Measurements from ENCODE around the gene GRAMD1C. TPM values are rescaled to one million over a fixed set of nuclear protein-coding genes. Genes with fewer than 3 reads are reported as not detected.

GRAMD1C gene
- total and polyA plus RNA-seq, 2 of the 13 experiments (the other 11 are each of a cell fraction or from before 2014, with no cell fraction given), result 0.45 TPM; not detected in 1

GRCh38 chr3:113804661-113805060 is 33.9 kb upstream of the GRAMD1C start (continued):
- no peak for TF ChIP-seq ZBTB43 (CRISPR knock-in tag; conservative IDR thresholded peaks at IDR 0.05)
- no peak for TF ChIP-seq ZSCAN31 (CRISPR knock-in tag; IDR thresholded peaks at IDR 0.05; ENCODE audit: low read depth)
- TF ChIP-seq ZNF674 (CRISPR knock-in tag; IDR thresholded peaks at IDR 0.05; ENCODE audit: low read depth), result no peak
- TF ChIP-seq KDM5B (CRISPR knock-in tag; IDR thresholded peaks at IDR 0.05; ENCODE audit: borderline replicate concordance), result no peak

GRCh38 chr3:113805249-113805648 is 33.3 kb upstream of the GRAMD1C start:
- ATAC-seq (no peak), DNase-seq (ENCODE audit: low spot score) (no peak), FAIRE-seq (no peak)
- TF ChIP-seq MNT (IDR thresholded peaks at IDR 0.05) (peak; percentile 93), KDM1A (CRISPR knock-in tag; IDR thresholded peaks at IDR 0.05) (no peak)
- Histone ChIP-seq H3K9ac (ENCODE audit: insufficient read depth, low read depth, low read length) (no peak overlapping the region), H3K27ac (ENCODE audit: extremely low read length, insufficient read depth, low read length) (no peak overlapping the region), H4K20me1 (ENCODE audit: insufficient read depth, low read length) (no peaks in the 10 kb centered on the region), H3K4me2 (ENCODE audit: low read depth, low read length) (no peak overlapping the region), H3K4me1 (ENCODE audit: insufficient read depth, low read length) (no peaks in the 10 kb centered on the region), H3K27me3 (ENCODE audit: control insufficient read depth in 1 of 2, insufficient read depth in 2 of 2, low read length in 2 of 2) (no peaks in the 10 kb centered on the region), H3K36me3 (replicated peaks in 1 of 2; ENCODE audit: control insufficient read depth in 1 of 2, insufficient read depth in 2 of 2, low read length in 2 of 2) (peaks cover 6 to 35% of the 10 kb centered on the region in 2 experiments), H3K79me2 (ENCODE audit: insufficient read depth, low read length) (no peaks in the 10 kb centered on the region), H2AFZ (ENCODE audit: low read length) (no peak overlapping the region), H3K9me3 (ENCODE audit: low read length) (no peaks in the 10 kb centered on the region), H3K4me3 (replicated peaks in 1 of 3; ENCODE audit: insufficient read depth in 1 of 3, low read depth in 2 of 3, low read length in 3 of 3) (no peak overlapping the region)
- no TSS peak for BruUV-seq (replicated peaks)
- POLR2A ChIA-PET, result no interaction called here
- WGBS (ENCODE audit: low lambda C conversion rate), result 97% methylated on average over 3 of the region's 3 CpGs
- in situ Hi-C loops (cut with HindIII; ENCODE audit: extremely low pct_ligation_motif_present, low pct_unique_long_range_greater_than_20kb) (no loop called here), intact Hi-C loops (cut with micrococcal nuclease; ENCODE audit: unreplicated experiment) (no loop called here)
- CTCF ChIA-PET (ENCODE audit: low intra/inter-chr PET ratio, low total read pairs), result no interaction called here

Measured in HepG2 (cell line).